Measurements from ENCODE around the gene PHF10.

The PHF10 gene

DNA sequence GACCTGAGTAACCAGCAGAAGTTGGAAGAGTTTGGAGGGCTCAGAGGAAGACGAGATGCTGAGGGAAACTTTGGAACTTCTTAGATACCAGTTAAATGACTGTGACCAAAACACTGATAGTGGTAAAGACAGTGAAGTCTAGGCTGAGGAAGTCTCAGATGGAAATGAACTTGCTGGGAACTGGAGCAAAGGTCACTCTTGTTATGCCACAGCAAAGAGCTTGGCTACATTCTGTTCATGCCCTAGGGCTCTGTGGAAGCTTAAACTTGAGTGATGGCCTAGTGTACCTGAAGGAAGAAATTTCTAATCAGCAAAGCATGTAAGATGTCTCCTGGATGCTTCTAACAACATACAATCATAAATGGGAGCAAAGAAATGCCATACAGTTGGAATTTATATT is 47.2 kb downstream of the PHF10 start:
- no peak for DNase-seq (ENCODE audit: low spot score)

DNA sequence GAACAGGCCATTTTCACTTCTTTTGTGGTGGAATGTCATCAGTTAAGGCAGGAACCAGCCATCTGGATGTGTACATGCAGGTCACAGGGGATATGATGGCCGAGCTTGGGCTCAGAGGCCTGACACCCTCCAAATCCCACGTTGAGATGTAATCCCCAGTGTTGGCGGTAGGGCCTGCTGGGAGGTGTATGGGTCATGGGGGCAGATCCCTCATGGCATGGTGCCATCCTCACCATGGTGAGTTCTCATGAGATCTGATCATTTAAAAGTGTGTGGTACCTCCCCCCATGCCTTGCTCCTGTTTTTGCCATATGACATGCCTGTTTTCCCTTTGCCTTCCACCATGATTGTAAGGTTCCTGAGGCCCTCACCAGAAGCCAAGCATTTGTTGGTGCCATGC is 49.3 kb downstream of the PHF10 start:
- DNase-seq (ENCODE audit: low spot score) = no peak

- no peak for DNase-seq (ENCODE audit: low spot score)
These were observed 52.7 kb downstream of the PHF10 start for GRCh38 chr6:169671563-169671962.

- DNase-seq (ENCODE audit: low spot score) = no peak
These were observed 54.4 kb downstream of the PHF10 start for GRCh38 chr6:169669889-169670288.

GRCh38 chr6:169669147-169669546 is 55.2 kb downstream of the PHF10 start:
- DNase-seq (ENCODE audit: low spot score) = no peak

DNA sequence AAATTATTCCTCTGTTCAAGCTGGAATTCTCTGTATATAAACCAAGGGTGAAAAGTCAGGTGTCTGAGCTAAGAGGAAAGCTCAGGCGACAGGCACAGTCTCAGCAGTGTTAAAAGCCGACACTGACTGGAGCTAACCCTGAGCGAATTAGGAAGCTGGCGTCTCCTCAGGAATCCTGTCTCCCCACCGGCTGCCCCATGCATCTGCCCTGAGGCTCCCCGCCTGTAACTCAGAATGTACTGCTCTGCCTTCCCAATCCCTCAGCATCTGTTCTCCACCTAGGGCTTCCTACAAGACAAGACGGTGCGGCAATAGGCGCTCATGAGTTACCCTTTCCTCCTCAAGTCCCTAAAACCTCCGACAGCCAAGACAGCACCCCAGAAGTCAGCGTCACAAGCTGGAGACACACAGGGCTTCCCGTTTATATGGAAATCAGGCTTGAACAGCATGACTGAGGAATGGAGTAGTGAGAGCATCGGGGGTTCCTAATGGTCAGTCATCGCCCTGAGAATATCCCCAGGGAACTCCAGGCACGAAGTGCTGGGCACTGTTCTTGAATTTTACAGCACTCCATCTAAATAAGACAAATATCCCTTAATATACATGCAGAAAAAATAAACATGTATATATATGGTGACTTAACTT is 56.0 kb downstream of the PHF10 start:
- DNase-seq (ENCODE audit: low spot score) = no peak

DNA sequence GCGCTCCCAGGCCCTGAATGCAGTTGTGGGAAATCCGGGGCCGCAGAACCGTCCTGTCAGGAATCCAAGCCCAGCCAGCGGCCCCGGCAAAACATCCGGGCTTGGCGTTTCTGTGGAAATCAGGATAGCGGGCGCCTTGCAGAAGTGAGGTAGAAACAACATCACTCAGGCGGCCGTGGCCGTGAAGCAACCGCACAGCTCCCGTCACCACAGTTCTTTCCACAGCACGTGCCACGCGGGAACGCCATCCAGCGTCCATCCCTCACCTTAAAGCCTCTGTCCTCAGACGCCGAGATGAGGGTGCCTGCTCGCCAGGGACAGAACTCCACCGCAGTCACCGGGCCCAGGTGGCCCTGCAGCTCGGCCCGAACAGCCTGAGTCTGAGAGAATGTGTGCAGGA is 56.6 kb downstream of the PHF10 start:
- no peak for DNase-seq (ENCODE audit: low spot score)

DNA sequence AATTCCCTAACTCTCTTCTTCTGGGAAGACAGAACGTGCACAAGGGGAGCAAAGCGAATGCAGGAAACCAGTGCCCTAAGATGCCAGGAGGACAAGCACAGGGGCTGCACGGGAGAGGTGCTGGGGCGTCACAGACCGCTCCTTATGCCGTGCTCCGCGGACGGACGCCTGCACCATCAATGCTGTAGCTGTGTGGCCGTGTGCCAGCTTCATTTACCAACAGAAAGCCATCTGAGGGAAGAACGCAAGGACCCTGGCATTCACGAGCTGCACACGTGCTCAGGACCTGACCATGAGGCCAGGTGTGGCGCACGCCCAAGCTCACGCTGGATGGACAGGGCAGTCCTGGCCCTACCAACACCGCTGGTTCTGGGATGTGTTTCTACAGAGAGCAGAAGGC is 57.9 kb downstream of the PHF10 start:
- no peak for DNase-seq (ENCODE audit: low spot score)

GRCh38 chr6:169665289-169665688 is 59.0 kb downstream of the PHF10 start:
- no peak for DNase-seq (ENCODE audit: low spot score)

DNA sequence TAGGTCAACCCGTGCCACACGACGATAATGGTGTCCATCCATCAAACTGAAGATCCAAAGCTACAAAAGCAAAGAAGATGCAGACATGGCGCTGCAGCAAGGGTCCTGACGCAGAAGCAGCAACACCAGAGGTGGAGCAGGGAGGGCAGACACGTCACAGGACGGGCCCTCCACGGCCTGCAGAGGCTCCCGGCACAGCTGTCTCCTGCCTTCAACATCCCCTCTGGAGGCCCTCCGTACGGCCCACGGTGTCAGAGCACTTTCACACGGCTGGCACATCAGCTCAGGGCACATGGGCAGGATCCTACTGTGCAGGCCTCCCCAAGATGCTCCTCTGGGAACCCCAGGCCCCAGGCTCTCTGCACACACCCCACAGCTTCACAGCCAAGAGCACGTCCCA is 60.1 kb downstream of the PHF10 start:
- no peak for DNase-seq (ENCODE audit: low spot score)

GRCh38 chr6:169663468-169663867 is 60.8 kb downstream of the PHF10 start:
- no peak for DNase-seq (ENCODE audit: low spot score)

DNA sequence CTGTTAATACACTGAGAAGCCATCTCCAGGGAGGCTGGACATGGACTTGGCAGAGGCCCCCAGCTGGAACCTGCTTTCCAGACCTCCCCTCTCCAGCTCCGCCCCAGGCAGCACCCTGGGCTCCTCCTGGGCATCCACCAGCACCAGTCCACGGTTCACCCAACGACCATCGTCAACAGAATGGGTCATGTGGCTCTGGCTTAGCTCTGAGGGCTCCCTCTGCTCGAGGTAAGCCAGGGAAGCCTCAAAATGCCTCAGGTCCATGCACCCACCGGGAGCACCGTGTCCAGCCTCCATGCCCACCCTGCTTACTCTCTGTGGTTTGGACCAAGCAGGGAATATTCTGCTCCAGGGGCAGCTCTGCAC is 62.9 kb downstream of the PHF10 start:
- DNase-seq (ENCODE audit: low spot score) = no peak

GRCh38 chr6:169660751-169661390 is 63.4 kb downstream of the PHF10 start:
- no peak for DNase-seq (ENCODE audit: low spot score)

GRCh38 chr6:169659820-169660610 is 64.3 kb downstream of the PHF10 start:
- no peak for DNase-seq (ENCODE audit: low spot score)

GRCh38 chr6:169657284-169657610 is 67.1 kb downstream of the PHF10 start:
- DNase-seq (ENCODE audit: low spot score) = no peak

- DNase-seq (ENCODE audit: low spot score) = no peak
These were observed 67.6 kb downstream of the PHF10 start for GRCh38 chr6:169656546-169657283.

- peak; percentile 63 for DNase-seq (ENCODE audit: low spot score)
These were observed 69.5 kb downstream of the PHF10 start for GRCh38 chr6:169654598-169655391.
